Measurements from ENCODE around the gene MED12L.

MED12L gene

DNA sequence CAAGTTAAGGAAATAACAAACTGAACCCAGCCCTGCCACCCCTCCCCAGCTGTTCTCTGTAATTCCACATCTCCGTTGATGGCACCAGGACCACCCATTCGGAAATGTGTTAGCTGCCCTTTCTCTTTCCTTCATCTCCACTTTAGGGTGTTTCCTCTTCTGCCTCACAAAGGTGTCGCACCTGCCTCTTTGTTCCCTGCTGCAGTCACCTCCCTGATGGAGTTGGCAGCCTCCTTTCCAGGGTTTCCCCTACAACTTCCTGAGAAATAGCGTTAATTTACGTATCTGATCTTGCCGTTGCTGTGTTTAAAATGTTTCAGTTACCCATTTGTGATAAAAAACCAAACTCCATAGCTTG lies 60.2 kb downstream of the MED12L start:
- Histone ChIP-seq H3K4me1 (ENCODE audit: insufficient read depth, low read length, severe bottlenecking) (peaks cover 7% of the 10 kb centered on the region), H3K9ac (ENCODE audit: low read length) (no peak overlapping the region), H3F3A (ENCODE audit: insufficient read depth, low read length) (no peaks in the 10 kb centered on the region), H3K4me3 (ENCODE audit: low read depth, low read length, poor library complexity, severe bottlenecking) (no peak overlapping the region), H4K20me1 (ENCODE audit: insufficient read depth, low read length) (no peaks in the 10 kb centered on the region), H3K9me3 (ENCODE audit: low read length) (no peaks in the 10 kb centered on the region), H3K79me2 (ENCODE audit: insufficient read depth, low read length) (no peaks in the 10 kb centered on the region), H3K27me3 (ENCODE audit: insufficient read depth, low read length) (no peaks in the 10 kb centered on the region), H3K9me2 (ENCODE audit: low read depth, low read length) (no peaks in the 10 kb centered on the region), H3K27ac (ENCODE audit: low read depth, low read length, poor library complexity, severe bottlenecking) (no peak overlapping the region), H3K36me3 (ENCODE audit: insufficient read depth, low read length) (no peaks in the 10 kb centered on the region), H2AFZ (ENCODE audit: low read length) (no peak overlapping the region), H3K4me2 (ENCODE audit: low read length) (no peak overlapping the region)
- TF ChIP-seq, protein P1, sequence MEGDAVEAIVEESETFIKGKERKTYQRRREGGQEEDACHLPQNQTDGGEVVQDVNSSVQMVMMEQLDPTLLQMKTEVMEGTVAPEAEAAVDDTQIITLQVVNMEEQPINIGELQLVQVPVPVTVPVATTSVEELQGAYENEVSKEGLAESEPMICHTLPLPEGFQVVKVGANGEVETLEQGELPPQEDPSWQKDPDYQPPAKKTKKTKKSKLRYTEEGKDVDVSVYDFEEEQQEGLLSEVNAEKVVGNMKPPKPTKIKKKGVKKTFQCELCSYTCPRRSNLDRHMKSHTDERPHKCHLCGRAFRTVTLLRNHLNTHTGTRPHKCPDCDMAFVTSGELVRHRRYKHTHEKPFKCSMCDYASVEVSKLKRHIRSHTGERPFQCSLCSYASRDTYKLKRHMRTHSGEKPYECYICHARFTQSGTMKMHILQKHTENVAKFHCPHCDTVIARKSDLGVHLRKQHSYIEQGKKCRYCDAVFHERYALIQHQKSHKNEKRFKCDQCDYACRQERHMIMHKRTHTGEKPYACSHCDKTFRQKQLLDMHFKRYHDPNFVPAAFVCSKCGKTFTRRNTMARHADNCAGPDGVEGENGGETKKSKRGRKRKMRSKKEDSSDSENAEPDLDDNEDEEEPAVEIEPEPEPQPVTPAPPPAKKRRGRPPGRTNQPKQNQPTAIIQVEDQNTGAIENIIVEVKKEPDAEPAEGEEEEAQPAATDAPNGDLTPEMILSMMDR (IDR thresholded peaks at IDR 0.05; ENCODE audit: low read length) = no peak
- no peak for TF ChIP-seq EZH2 (IDR thresholded peaks at IDR 0.05; ENCODE audit: borderline replicate concordance, low read length)

DNA sequence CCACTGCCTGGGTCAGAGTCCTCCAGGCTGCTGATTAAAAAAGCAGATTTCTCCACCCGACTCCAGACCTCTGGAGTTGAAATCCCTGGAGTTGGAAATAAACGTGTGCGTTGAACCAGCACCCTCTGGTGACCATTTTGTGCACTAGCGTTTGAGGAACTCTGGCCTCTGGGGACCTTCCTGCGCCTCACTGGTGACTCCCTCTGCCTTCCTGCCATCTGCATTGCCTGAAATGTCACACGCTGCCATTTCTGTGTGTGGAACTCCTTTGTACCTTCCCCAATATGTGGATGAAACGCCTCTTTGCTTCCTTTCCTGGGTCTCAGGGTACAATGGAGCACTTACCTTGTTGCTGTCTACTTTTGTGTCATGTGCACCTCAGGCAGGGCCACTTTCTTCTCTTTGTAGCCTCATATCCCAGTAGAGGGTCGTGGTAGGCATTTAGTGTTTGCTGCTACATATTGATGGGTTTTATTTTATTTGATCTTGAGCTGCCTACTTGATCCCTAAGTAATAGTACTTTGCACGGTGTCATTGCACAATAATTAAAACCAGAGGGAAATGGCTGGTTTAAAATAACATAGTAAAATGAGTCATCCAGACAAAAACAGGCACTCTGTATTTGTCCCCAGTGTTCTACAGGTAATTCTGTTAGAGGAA lies 60.7 kb downstream of the MED12L start:
- Histone ChIP-seq H3K9ac (ENCODE audit: low read length) (no peak overlapping the region), H3K4me2 (ENCODE audit: low read length) (no peak overlapping the region), H3K4me3 (ENCODE audit: low read depth, low read length, poor library complexity, severe bottlenecking) (no peak overlapping the region), H4K20me1 (ENCODE audit: insufficient read depth, low read length) (no peaks in the 10 kb centered on the region), H3F3A (ENCODE audit: insufficient read depth, low read length) (no peaks in the 10 kb centered on the region), H3K36me3 (ENCODE audit: insufficient read depth, low read length) (no peaks in the 10 kb centered on the region), H2AFZ (ENCODE audit: low read length) (no peak overlapping the region), H3K27ac (ENCODE audit: low read depth, low read length, poor library complexity, severe bottlenecking) (no peak overlapping the region), H3K27me3 (ENCODE audit: insufficient read depth, low read length) (no peaks in the 10 kb centered on the region), H3K79me2 (ENCODE audit: insufficient read depth, low read length) (no peaks in the 10 kb centered on the region), H3K4me1 (ENCODE audit: insufficient read depth, low read length, severe bottlenecking) (peaks cover 7% of the 10 kb centered on the region), H3K9me2 (ENCODE audit: low read depth, low read length) (no peaks in the 10 kb centered on the region), H3K9me3 (ENCODE audit: low read length) (no peaks in the 10 kb centered on the region)
- TF ChIP-seq, protein P1 (IDR thresholded peaks at IDR 0.05; ENCODE audit: low read length) = peak; percentile 99
- TF ChIP-seq EZH2 (IDR thresholded peaks at IDR 0.05; ENCODE audit: borderline replicate concordance, low read length) = no peak

DNA sequence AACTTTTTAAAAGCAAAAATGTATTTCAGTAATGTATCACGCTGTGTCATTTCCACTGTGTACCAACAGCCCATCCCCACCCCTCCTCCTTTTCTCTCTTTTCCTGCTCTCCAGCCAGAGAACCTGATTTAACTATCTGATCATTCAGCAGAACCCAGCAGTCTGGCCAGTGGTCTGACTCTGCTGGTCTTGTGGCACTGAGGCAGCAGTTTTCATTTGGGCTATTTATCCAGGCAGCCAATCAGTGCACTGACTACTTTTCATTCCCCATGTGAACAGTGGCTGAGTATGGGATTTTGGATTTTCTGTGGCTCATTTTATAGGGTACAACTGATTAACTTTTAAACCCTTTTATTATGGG lies 61.2 kb downstream of the MED12L start:
- H3K9ac ChIP-seq (ENCODE audit: low read length) = no peak overlapping the region
- H3K4me1 ChIP-seq (ENCODE audit: insufficient read depth, low read length, severe bottlenecking) = peaks cover 7% of the 10 kb centered on the region
- H3K79me2 ChIP-seq (ENCODE audit: insufficient read depth, low read length) = no peaks in the 10 kb centered on the region
- H2AFZ ChIP-seq (ENCODE audit: low read length) = no peak overlapping the region
- H3K36me3 ChIP-seq (ENCODE audit: insufficient read depth, low read length) = no peaks in the 10 kb centered on the region
- H3K27ac ChIP-seq (ENCODE audit: low read depth, low read length, poor library complexity, severe bottlenecking) = no peak overlapping the region
- no peaks in the 10 kb centered on the region for H3K9me2 ChIP-seq (ENCODE audit: low read depth, low read length)
- no peaks in the 10 kb centered on the region for H3F3A ChIP-seq (ENCODE audit: insufficient read depth, low read length)
- TF ChIP-seq EZH2 (IDR thresholded peaks at IDR 0.05; ENCODE audit: borderline replicate concordance, low read length) = no peak
- TF ChIP-seq, protein P1 (IDR thresholded peaks at IDR 0.05; ENCODE audit: low read length) = no peak
- no peak overlapping the region for H3K4me3 ChIP-seq (ENCODE audit: low read depth, low read length, poor library complexity, severe bottlenecking)
- H3K4me2 ChIP-seq (ENCODE audit: low read length) = no peak overlapping the region
- no peaks in the 10 kb centered on the region for H4K20me1 ChIP-seq (ENCODE audit: insufficient read depth, low read length)
- no peaks in the 10 kb centered on the region for H3K27me3 ChIP-seq (ENCODE audit: insufficient read depth, low read length)
- H3K9me3 ChIP-seq (ENCODE audit: low read length) = no peaks in the 10 kb centered on the region
